GM21528 (cell line): Measurements from ENCODE around the gene BPIFB2.
"Not testable (repeated sequence)": the region's sequence is repeated elsewhere in the genome, so short reads cannot be mapped to it uniquely, and the experiment has no call there.

Experiments used
- ATAC-seq: cut with Tn5 transposase; IDR thresholded peaks from one replicate; pipeline ENCODE4 v1.9.1; 2021; ENCODE audit warnings: mild to moderate bottlenecking, moderate library complexity; ENCODE audit not compliant: unreplicated experiment, low FRiP score

The BPIFB2 gene

DNA sequence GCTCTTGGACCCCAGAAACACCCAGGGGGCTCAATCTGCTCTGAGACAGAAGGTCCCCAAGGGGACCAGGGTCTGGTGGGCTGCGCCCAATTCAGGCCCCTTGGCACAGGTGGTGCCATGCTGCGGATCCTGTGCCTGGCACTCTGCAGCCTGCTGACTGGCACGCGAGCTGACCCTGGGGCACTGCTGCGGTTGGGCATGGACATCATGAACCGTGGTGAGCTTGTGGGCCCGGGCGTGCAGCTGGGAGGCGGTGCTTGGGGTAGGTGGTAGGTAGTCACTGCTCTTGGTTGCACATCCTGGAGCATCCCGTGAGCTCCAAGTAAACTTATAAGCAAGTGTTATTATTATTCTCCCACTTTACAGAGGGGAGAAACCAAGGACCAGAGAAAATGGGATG, 24.0 kb downstream of the BPIFB2 start, which contains the start of gene BPIFB6:
TSS of gene BPIFB6 (plus strand) at position 118 of the 400 bp plus-strand sequence. CDS start at position 118, 0 bp downstream.
- no peak for ATAC-seq

DNA sequence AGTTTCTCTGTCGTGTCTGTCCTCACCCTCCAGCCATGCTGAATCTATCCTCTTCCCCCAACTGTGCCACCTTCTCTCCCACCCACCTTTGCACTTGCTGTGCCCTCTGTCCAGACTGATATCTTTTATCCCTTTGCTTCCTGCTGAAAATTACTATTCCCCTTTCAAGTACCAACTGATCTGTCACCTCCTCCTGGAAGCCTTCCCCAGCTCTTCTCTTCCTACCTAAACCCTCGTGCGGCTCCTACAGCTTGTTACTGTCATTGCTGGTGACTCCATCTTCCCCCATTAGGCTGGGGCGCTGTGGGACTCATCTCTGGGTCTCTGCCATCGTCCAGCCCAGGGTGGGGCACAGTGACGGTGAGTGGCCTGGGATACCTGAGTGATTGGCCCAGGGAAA, 25.1 kb downstream of the BPIFB2 start:
- ATAC-seq, result no peak

DNA sequence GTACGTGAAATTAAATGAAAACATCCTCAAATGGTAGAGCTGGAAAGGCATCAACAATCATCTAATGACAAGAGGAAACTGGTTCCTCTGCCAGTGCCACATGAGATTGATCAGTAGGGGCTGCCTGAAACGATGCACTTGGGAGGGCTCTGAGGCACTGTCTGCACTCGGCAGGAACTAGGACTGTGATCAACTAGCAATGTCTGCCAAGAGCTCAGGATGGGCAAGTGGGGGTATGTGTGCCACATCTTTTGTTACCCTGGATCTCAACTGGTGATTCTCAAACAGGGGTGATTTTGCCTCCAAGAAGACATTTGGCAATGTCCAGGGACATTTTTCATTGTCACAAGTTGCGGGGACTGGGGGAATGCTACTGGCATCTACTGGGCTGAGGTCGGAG, 25.9 kb downstream of the BPIFB2 start:
- no peak for ATAC-seq

DNA sequence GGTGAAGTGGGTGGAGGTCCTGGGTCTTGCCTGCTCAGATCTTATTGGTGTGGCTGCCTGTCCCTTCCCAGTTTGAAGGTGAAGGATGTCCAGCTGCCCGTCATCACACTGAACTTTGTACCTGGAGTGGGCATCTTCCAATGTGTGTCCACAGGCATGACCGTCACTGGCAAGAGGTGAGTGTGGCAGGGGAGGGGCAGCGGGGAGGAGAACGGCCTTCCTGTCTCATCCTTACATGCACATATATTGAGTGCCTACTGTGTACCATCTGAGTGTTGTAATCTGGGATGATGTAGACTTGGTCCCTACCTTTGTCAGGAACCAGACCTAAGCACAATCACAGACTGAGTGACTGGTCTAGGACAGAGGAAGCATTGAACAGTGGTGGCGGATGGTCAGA, 26.6 kb downstream of the BPIFB2 start:
- no peak for ATAC-seq

DNA sequence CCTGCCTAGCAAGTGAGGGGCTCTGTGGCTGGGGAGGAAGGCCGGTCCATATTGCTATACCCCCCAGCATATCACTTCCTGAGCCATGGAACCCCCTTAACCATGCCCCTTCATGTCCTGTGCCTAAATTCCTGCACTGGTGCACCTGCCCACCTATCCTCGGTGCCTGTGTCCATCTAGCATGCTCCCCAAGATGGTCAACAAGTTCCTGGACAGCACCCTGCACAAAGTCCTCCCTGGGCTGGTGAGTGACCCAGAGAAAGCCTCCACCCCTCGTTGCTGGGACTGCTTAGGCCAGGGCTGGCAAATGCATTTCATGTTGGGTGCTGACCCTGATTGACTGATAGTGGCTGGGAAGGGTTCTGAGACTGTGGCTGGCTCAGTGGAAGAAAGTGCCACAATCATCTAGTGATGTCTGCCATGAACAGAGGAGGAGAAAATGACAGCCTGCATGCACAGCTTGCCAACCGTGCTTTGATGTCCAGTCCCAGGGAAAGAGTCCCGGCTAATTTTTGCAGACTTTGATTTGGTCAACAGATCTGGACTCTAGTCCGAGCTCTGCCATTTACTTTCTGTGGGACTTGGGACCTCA, 27.5 kb downstream of the BPIFB2 start:
- ATAC-seq, result no peak

DNA sequence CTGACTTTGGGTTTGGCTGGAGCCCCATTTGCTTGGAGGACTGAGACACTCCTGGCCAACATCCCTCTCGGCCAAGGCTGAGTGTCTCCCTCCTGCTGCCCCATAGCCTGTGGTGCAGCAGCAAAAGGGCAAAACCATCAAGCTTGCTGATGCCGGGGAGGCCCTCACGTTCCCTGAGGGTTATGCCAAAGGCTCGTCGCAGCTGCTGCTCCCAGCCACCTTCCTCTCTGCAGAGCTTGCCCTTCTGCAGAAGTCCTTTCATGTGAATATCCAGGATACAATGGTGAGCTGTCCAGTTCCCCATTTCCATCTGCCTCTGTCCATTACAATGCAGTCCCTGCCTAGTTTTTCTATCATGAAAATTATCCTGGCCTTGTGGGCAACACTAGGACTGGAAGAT, 30.0 kb downstream of the BPIFB2 start:
- ATAC-seq, result no peak

DNA sequence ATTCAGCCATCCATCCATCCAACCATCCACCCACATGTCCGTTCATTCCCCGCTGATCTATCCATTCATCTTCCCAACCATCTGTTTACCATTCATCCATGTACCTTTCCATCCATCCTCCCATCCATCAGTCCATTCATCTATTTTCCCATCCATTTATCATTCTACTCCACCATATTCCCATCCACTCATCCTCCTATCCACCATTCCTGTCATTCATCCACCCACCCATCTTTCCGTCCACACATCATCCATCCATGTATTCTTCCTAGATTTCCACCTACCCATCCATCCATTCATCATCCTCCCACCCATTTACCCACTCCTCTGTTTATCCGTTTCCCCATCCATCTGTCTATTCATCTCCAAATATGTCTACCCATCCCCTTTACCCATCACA, 30.7 kb downstream of the BPIFB2 start:
- no peak for ATAC-seq

DNA sequence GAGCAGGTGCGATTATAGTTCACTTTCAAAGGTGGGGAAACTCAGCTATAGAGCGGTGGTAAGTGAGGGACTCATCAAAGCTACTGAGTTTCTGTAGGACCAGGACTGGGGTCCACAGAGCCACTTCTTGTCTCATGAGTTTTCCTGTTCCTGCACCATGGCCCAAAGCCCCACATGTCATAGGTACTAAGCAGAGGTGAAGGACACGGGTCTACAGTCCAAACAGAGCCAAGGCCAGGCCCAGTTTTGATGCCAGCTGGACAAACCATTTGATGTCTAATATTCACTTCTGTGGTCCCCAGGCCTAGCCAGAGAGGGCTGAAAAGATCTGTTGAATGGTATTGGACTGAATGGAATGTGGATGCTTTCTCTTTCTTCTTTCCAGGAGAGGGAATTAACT, 34.9 kb downstream of the BPIFB2 start:
- no peak for ATAC-seq

DNA sequence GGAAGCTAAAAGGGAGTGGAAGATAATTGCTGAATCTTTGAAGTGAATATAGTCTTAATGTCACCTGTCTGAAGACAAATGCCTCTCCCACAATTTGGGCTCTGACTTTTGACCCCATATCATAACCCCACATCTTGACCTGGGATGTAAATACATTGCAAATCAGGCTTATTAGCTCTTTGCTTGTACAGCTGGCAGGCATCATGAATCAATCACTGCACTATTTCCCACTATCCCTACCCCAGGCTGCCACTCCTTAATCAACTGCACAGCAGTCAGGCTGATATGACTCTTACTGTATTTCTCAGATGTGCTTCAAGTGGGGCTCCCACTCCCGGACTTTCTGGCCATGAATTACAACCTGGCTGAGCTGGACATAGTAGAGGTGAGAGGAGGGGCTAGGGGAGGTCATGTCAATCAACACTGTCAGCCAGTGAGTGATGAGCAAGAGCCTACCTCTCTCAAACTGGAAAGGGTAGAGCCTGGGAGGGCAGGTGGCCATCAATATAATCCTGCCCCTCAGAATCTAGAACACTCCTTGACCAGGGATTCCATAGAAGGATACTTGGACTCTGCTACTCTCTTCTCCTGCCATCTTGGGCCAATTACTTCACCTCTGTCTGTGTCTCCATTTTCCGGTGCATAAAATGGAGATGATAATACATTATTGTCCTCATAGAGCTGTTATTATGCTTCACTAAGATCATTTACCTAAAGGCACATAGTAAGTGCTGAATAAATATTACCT, 35.7 kb downstream of the BPIFB2 start:
- ATAC-seq, result no peak

DNA sequence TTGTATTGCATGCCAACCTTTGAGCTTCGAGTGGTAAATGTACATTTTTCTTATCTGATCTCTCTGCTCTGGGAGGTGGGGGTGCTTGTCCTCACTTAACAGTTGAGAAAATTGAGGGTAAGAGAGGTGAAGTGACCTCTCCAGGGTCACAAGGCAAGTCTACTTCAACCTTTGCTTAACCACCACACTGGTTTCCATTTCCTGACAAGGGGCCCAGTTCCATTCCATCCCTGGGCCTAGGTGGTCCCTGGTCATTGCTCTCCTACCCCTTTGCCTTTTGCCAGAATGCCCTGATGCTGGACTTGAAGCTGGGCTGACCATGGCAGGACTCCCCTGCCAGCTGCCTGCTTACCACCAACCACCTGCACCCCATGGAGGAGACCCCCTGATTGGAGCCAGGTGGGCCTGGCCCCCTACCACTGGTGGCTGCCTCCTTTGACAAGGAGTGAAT, 36.3 kb downstream of the BPIFB2 start:
- no peak for ATAC-seq

DNA sequence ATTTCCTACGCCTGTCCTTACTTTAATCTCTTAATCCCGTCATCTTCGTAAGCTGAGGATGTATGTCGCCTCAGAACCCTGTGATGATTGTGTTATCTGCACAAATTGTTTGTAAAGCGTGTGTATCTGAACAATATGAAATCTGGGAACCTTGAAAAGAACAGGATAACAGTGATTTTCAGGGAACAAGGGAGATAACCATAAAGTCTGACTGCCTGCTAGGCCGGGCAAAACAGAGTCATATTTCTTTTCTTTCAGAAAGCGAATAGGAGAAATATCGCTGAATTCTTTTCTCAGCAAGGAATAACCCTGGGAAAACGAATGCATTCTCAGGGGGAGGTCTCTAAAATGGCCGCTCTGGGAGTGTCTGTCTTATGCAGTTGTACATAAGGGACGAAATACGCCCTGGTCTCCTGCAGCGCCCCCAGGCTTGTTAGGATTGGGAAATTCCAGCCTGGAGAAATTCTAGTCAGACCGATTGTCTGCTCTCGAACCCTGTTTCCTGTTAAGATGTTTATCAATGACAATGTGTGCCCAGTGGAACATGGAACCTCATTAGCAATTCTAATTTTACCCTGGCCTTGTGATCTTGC, 37.7 kb downstream of the BPIFB2 start:
- ATAC-seq, result not testable (repeated sequence)

DNA sequence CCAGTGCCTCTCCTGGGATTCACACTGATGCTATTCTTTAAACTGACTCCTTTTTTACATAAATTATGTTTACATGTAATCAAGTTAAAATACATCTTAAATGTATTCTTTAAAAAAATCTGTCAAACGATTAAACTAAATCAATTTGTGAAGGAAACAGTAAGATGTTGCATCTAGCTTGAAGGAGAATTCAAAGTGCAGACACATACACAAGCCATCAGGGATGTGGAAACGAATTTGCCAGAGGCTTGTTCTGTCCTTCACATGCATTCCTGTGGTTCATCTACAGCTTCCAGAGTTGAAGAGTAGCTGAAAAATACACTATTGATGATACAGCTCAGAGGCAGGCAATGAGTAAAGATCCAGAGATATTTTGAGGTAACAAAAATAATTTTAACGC, 38.9 kb downstream of the BPIFB2 start:
- ATAC-seq, result no peak

DNA sequence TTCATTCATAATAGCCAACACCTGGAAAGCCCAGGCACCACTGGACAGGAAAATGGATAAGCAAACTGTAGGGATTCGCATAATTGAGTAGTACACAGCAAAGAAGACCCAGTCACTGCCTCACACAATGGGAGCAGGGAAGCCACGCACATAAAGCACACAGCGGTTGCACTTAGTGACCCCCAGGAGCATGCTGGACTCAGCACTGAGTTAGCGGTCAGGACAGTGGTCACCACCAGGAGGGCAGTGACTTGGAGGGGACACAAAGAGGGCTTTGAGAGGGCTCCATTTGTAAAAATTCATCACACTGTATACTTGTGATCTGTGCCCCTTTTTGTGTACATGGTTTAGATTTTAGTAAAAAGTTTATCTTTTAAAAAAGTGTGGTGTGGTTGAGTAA, 43.8 kb downstream of the BPIFB2 start:
- no peak for ATAC-seq

DNA sequence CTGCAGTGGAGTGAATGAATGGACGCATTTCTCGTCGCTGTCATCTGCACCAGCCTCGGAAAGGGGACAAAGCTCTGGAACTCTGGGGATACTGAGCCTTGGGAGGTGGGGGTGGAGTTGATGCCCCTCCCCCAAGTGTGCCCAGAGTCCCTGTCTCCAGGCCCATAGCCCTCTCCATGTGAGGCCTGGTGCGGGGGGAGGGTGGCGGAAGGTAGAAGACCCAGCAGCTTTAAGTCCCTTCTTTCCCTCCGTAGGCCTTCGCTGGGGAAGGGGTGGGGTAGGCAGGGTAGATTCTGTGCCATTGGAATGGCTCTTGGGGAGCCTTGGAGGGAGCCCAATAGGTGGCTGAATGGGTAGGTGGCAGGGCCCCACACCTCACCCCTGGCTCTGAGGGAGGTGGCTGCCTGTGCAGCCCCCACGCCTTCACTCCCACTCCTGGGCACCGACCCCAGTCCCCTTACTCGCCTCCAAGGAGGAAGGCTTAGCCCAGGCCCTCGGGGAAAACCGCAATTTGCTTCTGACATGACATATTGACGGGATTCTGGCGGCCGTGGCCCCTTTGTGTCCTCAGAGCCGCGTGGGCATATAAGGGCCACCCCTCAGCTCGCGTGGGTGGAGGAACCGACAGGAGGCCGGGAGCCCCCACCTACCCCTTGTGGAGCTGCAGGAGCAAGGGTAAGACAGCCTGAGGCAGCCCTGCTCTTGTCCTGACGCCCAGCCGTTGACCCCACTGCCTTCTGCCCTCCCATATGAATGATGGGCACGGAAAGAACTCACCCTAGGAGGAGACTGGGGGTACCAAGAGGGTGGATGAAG, 46.0 kb downstream of the BPIFB2 start, which contains the start of gene BPIFB3:
TSS of gene BPIFB3 (plus strand) at position 613 of the 816 bp plus-strand sequence. CDS start 1,533 bp downstream, outside the sequence.
- ATAC-seq, result no peak

DNA sequence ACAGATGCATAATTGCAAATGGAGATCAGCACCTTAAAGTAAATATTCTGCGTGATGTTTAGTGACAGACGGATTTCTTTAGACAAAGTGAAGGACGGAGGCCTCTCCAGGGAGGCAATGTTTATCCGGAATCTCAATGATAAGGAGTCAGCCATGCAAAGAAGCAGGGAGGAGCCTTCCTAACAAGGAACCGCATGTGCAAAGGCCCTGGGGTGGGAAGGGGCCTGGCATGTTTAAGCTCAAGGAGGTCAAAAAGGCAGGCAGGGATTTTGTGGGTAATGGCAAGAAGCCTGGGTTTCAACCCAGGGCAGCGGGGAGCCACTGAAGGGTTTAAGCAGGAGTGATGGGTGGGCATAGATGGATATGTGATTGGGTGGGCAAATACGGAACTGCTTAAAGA, 46.9 kb downstream of the BPIFB2 start:
- no peak for ATAC-seq

DNA sequence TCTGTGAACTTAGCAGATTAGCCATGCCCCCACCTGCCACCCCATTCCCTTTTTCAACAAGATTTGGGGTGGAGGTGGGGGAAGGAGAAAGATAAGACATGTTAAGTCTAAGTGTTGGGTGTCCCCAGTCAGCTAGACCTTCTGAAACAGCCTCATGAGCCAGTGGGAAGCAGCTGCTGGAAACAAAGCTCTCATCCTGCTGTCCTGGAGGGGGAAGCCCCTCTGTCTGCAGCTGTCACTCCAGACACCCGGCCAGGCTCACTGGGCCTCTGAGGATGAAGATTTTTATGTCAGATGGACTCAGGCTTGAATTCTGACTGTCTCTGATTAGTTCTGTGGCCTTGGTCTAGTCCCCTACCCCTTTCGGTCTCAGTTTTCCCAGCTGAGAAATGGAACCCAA, 47.3 kb downstream of the BPIFB2 start:
- ATAC-seq, result no peak

DNA sequence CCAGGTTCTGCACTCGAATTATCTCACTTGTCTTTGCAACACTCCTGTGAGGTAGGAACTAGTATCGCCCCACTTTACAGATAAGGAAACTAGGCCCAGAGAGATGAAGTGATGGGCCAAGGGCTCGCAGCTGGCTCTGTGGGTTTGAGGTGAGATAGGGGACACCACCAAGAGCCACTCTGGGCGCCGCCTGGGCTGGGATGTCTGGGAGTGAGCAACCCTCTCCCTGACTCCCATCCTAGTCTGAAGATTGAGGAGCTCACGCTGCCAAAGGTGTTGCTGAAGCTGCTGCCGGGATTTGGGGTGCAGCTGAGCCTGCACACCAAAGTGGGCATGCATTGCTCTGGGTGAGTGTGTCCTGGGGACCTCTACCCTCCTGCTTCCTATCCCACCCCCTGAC, 51.6 kb downstream of the BPIFB2 start:
- ATAC-seq, result no peak

DNA sequence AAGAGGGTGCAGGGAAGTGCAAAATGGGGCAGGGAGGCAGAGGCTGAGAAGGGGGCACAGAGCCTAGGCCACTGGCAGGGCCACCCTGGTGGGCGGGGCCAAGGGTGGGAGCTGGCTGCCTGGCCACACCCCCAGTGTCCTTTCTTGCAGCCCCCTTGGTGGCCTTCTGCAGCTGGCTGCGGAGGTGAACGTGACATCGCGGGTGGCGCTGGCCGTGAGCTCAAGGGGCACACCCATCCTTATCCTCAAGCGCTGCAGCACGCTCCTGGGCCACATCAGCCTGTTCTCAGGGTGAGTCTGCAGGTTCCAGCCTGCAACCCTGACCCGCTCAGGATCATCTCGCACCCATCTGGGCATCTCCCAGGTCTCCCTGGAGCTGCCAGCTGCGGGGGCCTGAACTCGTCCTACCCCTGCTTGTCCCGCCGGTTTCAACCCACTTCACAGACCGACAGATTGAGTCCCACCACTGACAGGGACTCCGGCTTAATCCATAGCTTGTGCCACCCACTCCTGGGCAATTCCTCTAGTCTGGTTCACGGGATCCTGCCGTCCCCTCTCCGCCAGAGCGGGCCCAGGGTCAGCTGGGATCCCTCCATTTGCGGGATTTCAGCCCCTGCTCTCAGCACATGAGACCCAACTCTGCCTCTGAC, 52.4 kb downstream of the BPIFB2 start:
- no peak for ATAC-seq

DNA sequence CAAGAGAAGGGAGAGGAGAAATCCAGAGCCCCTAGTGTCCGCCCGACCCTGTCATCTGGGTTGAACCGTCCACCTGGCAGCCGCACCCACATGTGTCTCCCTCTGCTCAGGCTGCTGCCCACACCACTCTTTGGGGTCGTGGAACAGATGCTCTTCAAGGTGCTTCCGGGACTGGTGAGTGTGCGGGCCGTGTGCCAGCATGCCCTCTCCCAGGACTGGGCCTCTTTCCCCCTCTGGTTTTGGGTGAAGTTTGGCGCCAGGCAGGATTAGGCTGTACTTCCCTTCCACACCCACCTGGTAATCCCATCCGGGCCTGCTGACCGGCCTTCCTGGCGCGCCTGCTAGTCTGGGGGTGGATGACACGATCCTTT, 54.1 kb downstream of the BPIFB2 start:
- ATAC-seq, result no peak

DNA sequence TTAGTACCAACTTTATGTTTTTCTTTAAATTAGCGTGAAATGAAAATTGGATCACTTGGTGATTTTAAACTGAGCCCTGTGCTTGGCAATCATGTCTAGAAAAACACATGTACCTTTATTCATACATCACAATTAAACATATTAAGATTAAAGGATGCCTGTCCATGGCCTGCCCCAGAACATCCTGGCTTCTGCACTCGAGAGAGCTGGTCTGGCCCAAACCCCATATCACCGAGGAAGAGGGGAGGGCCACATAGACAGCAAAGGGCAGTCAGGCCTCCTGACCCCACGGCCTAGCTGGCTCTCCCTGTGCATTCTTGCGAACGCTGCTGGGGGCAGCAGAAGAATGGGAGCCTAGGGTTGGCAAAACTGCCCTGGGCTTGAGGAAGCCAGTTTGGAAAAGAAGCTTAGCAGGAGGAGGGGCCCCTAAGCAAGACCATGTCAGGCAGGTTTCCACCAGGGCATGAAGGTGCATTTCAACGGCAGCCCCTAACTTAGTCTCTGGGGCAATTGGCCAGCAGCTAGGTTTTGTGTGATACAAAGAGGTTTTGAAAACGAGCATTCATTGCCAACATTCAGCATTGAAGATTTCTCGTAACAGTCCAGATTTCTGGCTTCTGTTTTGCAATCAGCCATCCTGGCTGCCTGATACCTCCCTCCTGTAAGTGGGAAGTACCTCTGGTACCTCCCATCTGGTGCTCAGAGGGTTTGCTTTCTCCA, 54.8 kb downstream of the BPIFB2 start:
- no peak for ATAC-seq
